HepG2 (cell line): Measurements from ENCODE around the gene ZDHHC21. TPM values are rescaled to one million over a fixed set of nuclear protein-coding genes. Genes with fewer than 3 reads are reported as not detected.
A peak's percentile ranks its signal among the peaks of the same experiment; 100 is the strongest.

Experiments
- CBFB ChIP-seq: sonication (generic); formaldehyde crosslinking; IDR thresholded peaks from 2 replicates; pipeline ENCODE4 v1.4.0; 2020; ENCODE audit warnings: missing genetic modification reagents
- DDIT3 ChIP-seq: sonication (generic); formaldehyde crosslinking; IDR thresholded peaks from 2 replicates; pipeline ENCODE4 v1.4.0; 2020; ENCODE audit warnings: mild to moderate bottlenecking, missing genetic modification reagents
- KAT7 ChIP-seq: IDR thresholded peaks from 2 replicates; pipeline ENCODE4 v1.6.1; 2018; ENCODE audit warnings: borderline replicate concordance, missing compliant biosample characterization
- MTF1 ChIP-seq: sonication (generic); formaldehyde crosslinking; IDR thresholded peaks from 2 replicates; pipeline ENCODE4 v1.5.0; 2020; ENCODE audit warnings: missing genetic modification reagents
- NCOA1 ChIP-seq: sonication (generic); formaldehyde crosslinking; IDR thresholded peaks from 2 replicates; pipeline ENCODE4 v1.9.0; 2021; ENCODE audit warnings: missing genetic modification reagents
- POGZ ChIP-seq: sonication (generic); formaldehyde crosslinking; IDR thresholded peaks from 2 replicates; pipeline ENCODE4 v1.4.0; 2020; ENCODE audit warnings: mild to moderate bottlenecking, missing genetic modification reagents
- POLR2A ChIP-seq, 2 experiments: IDR thresholded peaks; 2 replicates each; pipeline ENCODE4 v1.6.1; 2011; ENCODE audit warnings: low read depth in 2 of 2, low read length in 2 of 2, mild to moderate bottlenecking in 1 of 2, moderate library complexity in 1 of 2; ENCODE audit not compliant: insufficient read depth in 1 of 2
- SAP130 ChIP-seq: IDR thresholded peaks from 2 replicates; pipeline ENCODE4 v1.6.1; 2016; ENCODE audit warnings: low read depth
- TCF12 ChIP-seq, 2 experiments: fragments of 450-650 bp in 1 of 2; sonication (generic) in 1 of 2; formaldehyde crosslinking in 1 of 2; IDR thresholded peaks; 2 replicates each; pipeline versions ENCODE4 v1.6.1 to v1.8.0; 2017 to 2022; ENCODE audit warnings: antibody characterized with exemption in 1 of 2, mild to moderate bottlenecking in 1 of 2, missing genetic modification reagents in 1 of 2, moderate library complexity in 1 of 2
- THAP11 ChIP-seq: IDR thresholded peaks from 2 replicates; pipeline ENCODE4 v1.6.1; 2016; ENCODE audit warnings: missing biosample characterization, missing genetic modification reagents
- ZBTB2 ChIP-seq: sonication (generic); formaldehyde crosslinking; IDR thresholded peaks from 2 replicates; pipeline ENCODE4 v1.8.0; 2022; ENCODE audit warnings: low read depth, missing genetic modification reagents
- ZBTB42 ChIP-seq: sonication (generic); formaldehyde crosslinking; IDR thresholded peaks from 2 replicates; pipeline ENCODE4 v1.5.0; 2020; ENCODE audit warnings: mild to moderate bottlenecking, missing genetic modification reagents
- ZFP41 ChIP-seq: sonication (generic); formaldehyde crosslinking; IDR thresholded peaks from 2 replicates; pipeline ENCODE4 v1.4.0; 2020; ENCODE audit warnings: mild to moderate bottlenecking, missing genetic modification reagents, borderline replicate concordance
- ZFP90 ChIP-seq: sonication (generic); formaldehyde crosslinking; IDR thresholded peaks from 2 replicates; pipeline ENCODE4 v1.8.0; 2022; ENCODE audit warnings: missing genetic modification reagents, mild to moderate bottlenecking, inconsistent platforms, borderline replicate concordance
- ZMYM4 ChIP-seq: sonication (generic); formaldehyde crosslinking; IDR thresholded peaks from 2 replicates; pipeline ENCODE4 v1.8.1; 2023; ENCODE audit warnings: mild to moderate bottlenecking, missing genetic modification reagents
- ZNF569 ChIP-seq: sonication (generic); formaldehyde crosslinking; IDR thresholded peaks from 2 replicates; pipeline ENCODE4 v1.5.0; 2020; ENCODE audit warnings: mild to moderate bottlenecking, missing genetic modification reagents, moderate library complexity, borderline replicate concordance
- ZNF572 ChIP-seq: sonication (generic); formaldehyde crosslinking; IDR thresholded peaks from 2 replicates; pipeline ENCODE4 v1.5.1; 2020; ENCODE audit warnings: mild to moderate bottlenecking, missing genetic modification reagents
- ZNF577 ChIP-seq: sonication (generic); formaldehyde crosslinking; IDR thresholded peaks from 2 replicates; pipeline ENCODE4 v1.4.0; 2020; ENCODE audit warnings: mild to moderate bottlenecking, low read depth, missing genetic modification reagents, borderline replicate concordance
- ZNF614 ChIP-seq: IDR thresholded peaks from 2 replicates; pipeline ENCODE4 v1.6.1; 2018; ENCODE audit warnings: missing biosample characterization, missing genetic modification reagents, inconsistent platforms, borderline replicate concordance
- ZNF781 ChIP-seq: sonication (generic); formaldehyde crosslinking; IDR thresholded peaks from 2 replicates; pipeline ENCODE4 v1.5.1; 2020; ENCODE audit warnings: borderline replicate concordance, mild to moderate bottlenecking, missing genetic modification reagents; ENCODE audit errors: not compliant biosample characterization
- polyA plus RNA-seq, 8 experiments: library from polyadenylated mRNA; depleted of rRNA in 3 of 8; stranded (reverse) in 7 of 8; unstranded in 1 of 8; fragments of >200 nt; fragmentation: Illumina TruSeq in 4 of 8; extraction: Trizol in 4 of 8; gene quantifications; 2 replicates each; pipeline versions ENCODE4 v1.2.1 to v1.2.3, GENCODE V29; 2011 to 2016; ENCODE audit warnings: low read depth in 4 of 8, missing spikeins in 1 of 8, mixed read lengths in 1 of 8; ENCODE audit not compliant: insufficient read depth in 1 of 8
- total RNA-seq, 5 experiments: library from RNA; depleted of rRNA; stranded (reverse); fragments of >200 nt; fragmentation: Illumina TruSeq; extraction: Trizol; gene quantifications; 2 replicates each; pipeline ENCODE4 v1.2.3, GENCODE V29; 2016; ENCODE audit warnings: low read depth in 1 of 5
- TF ChIP-seq, protein P1 (sequence below): sonication (generic); formaldehyde crosslinking; IDR thresholded peaks from 2 replicates; pipeline ENCODE4 v1.8.1; 2023; ENCODE audit warnings: mild to moderate bottlenecking, missing genetic modification reagents, borderline replicate concordance
- TF ChIP-seq, protein P2 (sequence below): sonication (generic); formaldehyde crosslinking; IDR thresholded peaks from 2 replicates; pipeline ENCODE4 v1.4.0; 2020; ENCODE audit warnings: missing genetic modification reagents
- TF ChIP-seq, protein P3 (sequence below): sonication (generic); formaldehyde crosslinking; IDR thresholded peaks from 2 replicates; pipeline ENCODE4 v1.4.0; 2020; ENCODE audit warnings: missing genetic modification reagents, low read depth, mild to moderate bottlenecking, borderline replicate concordance
- TF ChIP-seq, protein P4 (sequence below): sonication (generic); formaldehyde crosslinking; IDR thresholded peaks from 2 replicates; pipeline ENCODE4 v1.9.0; 2021; ENCODE audit warnings: missing genetic modification reagents, borderline replicate concordance

The ZDHHC21 gene
- total and polyA plus RNA-seq, 2 of the 13 experiments (the other 11 are each of a cell fraction or from before 2014, with no cell fraction given), result 2.4 to 3.7 TPM

DNA sequence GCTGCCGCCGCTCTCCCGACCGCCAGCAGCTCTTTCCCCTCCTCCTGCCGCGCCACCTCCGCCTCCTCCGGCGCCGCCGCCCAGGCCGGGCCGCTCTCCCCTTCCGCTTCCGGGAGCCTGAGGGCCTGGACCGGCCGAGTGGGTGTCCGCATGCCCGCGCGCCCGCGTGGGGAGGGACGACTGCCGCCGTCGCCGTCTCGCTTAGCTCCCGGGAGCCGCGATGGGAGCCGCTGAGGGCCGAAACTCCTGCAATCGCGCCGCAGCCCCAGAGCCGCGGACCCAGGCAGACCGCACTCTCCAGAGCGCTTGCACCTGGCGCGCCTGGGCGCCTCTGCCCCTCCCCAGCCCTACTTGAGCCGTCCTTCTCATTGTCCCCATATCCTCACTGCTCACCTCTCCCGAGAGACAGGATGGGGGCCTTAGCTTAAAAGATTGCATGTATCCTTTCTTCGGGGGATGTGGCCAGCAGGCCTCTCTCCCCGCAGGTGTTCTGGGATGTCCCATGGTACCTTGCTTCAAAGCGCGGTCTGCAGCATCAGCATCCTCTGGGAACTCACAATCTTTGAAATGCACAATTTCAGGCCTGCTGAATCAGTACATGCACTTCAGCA is at the start of gene ZDHHC21 (continued):
- TF ChIP-seq, protein P1, sequence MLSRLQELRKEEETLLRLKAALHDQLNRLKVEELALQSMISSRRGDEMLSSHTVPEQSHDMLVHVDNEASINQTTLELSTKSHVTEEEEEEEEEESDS (CRISPR knock-in tag), result no peak
- TF ChIP-seq CBFB (CRISPR knock-in tag) (peak; percentile 80), KAT7 (peak; percentile 48; the same call in 1 of the 2 replicates), ZNF577 (no peak), ZBTB2 (CRISPR knock-in tag) (peak; percentile 66; the same call in 1 of the 2 replicates), ZFP41 (no peak), POGZ (CRISPR knock-in tag) (peak; percentile 74; the same call in 1 of the 2 replicates), ZMYM4 (peak; percentile 75), ZNF569 (CRISPR knock-in tag) (no peak), MTF1 (no peak), DDIT3 (CRISPR knock-in tag) (no peak), THAP11 (peak; percentile 75), SAP130 (peak; percentile 42; the same call in 1 of the 2 replicates), ZNF781 (CRISPR knock-in tag) (no peak), ZNF614 (CRISPR knock-in tag) (no peak; the same call in 1 of the 2 replicates), TCF12 (IDR thresholded peaks at IDR 0.05) (no peak), TCF12 (CRISPR knock-in tag; IDR thresholded peaks at IDR 0.05) (peak; percentile 57; the same call in 1 of the 2 replicates), NCOA1 (CRISPR knock-in tag) (no peak), ZFP90 (peak; percentile 60; the same call in 1 of the 2 replicates), POLR2A (IDR thresholded peaks at IDR 0.05; ENCODE audit: insufficient read depth in 1 of 2, low read depth in 2 of 2, low read length in 2 of 2) (peak in 1 of 2 experiments; percentile 85; a peak in 3 of 4 replicates), ZBTB42 (CRISPR knock-in tag) (no peak), ZNF572 (CRISPR knock-in tag) (peak; percentile 32; the same call in 1 of the 2 replicates)
- TF ChIP-seq, protein P2, sequence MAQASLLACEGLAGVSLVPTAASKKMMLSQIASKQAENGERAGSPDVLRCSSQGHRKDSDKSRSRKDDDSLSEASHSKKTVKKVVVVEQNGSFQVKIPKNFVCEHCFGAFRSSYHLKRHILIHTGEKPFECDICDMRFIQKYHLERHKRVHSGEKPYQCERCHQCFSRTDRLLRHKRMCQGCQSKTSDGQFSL (CRISPR knock-in tag), result peak; percentile 39; the same call in 1 of the 2 replicates
- TF ChIP-seq, protein P3, sequence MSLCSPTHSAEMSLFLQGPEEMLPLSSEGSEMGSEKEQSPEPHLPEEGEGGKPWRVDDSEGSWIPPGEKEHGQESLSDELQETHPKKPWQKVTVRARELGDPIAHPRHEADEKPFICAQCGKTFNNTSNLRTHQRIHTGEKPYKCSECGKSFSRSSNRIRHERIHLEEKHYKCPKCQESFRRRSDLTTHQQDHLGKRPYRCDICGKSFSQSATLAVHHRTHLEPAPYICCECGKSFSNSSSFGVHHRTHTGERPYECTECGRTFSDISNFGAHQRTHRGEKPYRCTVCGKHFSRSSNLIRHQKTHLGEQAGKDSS (CRISPR knock-in tag), result 0 out of 2 replicates have a peak, but pooled peaks have one; percentile 26
- TF ChIP-seq, protein P4, sequence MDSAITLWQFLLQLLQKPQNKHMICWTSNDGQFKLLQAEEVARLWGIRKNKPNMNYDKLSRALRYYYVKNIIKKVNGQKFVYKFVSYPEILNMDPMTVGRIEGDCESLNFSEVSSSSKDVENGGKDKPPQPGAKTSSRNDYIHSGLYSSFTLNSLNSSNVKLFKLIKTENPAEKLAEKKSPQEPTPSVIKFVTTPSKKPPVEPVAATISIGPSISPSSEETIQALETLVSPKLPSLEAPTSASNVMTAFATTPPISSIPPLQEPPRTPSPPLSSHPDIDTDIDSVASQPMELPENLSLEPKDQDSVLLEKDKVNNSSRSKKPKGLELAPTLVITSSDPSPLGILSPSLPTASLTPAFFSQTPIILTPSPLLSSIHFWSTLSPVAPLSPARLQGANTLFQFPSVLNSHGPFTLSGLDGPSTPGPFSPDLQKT (CRISPR knock-in tag), result no peak
